Activated CD8-positive, alpha-beta T cell treated with anti-CD3 and anti-CD28 coated beads for 36 hours (primary cell): Measurements from ENCODE around the gene IFNK. TPM values are rescaled to one million over a fixed set of nuclear protein-coding genes. Genes with fewer than 3 reads are reported as not detected.
A peak's percentile ranks its signal among the peaks of the same experiment; 100 is the strongest.

Experiments used
- ATAC-seq: fragments of 200-7000 bp; cut with Tn5 transposase; one replicate; pipeline ENCODE4 v1.10.0; 2021; ENCODE audit warnings: mild to moderate bottlenecking, moderate library complexity
- CTCF ChIA-PET: fragments of 350-600 bp; sonication (Branson Sonifier 250); formaldehyde crosslinking; loops from one replicate; lab custom pipeline; 2021; ENCODE audit warnings: antibody characterized with exemption; lab: Charles Lee
- POLR2A ChIA-PET: fragments of 350-600 bp; sonication (Branson Sonifier 250); formaldehyde crosslinking; loops from one replicate; lab custom pipeline; 2021; ENCODE audit warnings: antibody characterized with exemption; lab: Charles Lee
- DNase-seq: peaks from one replicate; pipeline ENCODE4 v3.0.0-alpha.2; 2020
- H3K27ac Mint-ChIP-seq: one replicate; pipeline ENCODE4 v1.8.0; 2021; ENCODE audit warnings: mild to moderate bottlenecking, mixed read lengths
- H3K27me3 Mint-ChIP-seq: one replicate; pipeline ENCODE4 v1.8.0; 2021; ENCODE audit warnings: mixed read lengths
- H3K36me3 Mint-ChIP-seq: one replicate; pipeline ENCODE4 v1.8.0; 2021; ENCODE audit warnings: low read depth, mixed read lengths
- H3K4me1 Mint-ChIP-seq: one replicate; pipeline ENCODE4 v1.8.0; 2021; ENCODE audit warnings: low read depth, mixed read lengths
- H3K4me3 Mint-ChIP-seq: one replicate; pipeline ENCODE4 v1.8.0; 2021; ENCODE audit warnings: mild to moderate bottlenecking, moderate library complexity, mixed read lengths
- H3K9me3 Mint-ChIP-seq: one replicate; pipeline ENCODE4 v1.8.0; 2021; ENCODE audit warnings: mixed read lengths
- CTCF ChIP-seq: fragments of 200-600 bp; IDR thresholded peaks from one replicate; pipeline ENCODE4 v1.8.0; 2022; ENCODE audit warnings: antibody characterized with exemption, mild to moderate bottlenecking
- intact Hi-C: fragments of 100-400 bp; cut with micrococcal nuclease; formaldehyde crosslinking; loops from one replicate; pipeline ENCODE4 v1.10.0; 2022
- total RNA-seq, 2 experiments: library from RNA; stranded (reverse); gene quantifications; one replicate each; pipeline ENCODE4 v1.2.3, GENCODE V29; 2021

Gene IFNK
- total RNA-seq, 2 experiments from 2014 or later: not detected

DNA sequence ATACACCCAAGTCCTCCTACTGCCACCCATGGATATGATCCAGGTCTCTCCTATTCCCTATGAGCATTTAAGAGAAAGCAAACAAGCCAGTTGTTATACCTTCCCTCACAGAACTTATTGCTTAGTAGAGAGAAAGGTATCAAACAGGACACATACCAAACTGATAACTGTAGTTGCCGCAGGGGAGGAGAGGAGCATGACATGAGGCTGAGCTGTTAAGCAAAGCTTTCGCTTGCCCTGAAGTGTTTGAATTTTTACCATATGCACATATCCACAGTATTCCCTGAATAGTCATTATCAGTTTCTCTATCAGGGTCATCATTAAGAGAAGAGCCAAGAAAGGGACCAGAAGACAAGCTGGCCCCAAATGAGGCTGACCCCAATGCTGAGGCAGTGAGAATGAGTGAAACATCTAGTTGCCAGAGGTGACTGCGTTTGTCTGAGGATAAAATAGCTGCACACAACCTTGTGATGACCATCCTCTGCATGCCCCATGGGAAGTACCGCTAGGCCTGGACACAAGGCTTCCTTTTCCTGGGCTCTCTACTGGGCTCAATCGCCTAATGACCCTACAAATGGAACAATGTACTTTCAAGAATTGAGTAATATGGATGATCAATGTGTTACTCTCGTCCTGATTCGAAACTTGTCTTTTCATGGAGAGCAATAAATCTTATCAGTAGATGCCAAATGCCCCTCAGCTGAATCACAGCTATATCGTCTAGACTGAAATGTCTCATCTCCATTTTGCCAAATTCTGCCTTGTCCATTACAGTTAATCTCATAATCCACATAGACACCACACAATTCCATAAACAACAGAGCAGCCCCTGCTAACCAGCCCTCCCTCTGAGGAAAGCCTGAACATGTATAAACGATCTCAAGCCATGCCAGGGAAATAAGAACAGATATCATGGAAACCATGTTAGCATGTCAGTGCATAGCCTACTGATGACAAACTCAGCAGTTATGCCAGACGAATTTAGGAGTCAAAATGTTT, 4.3 kb upstream of the IFNK start:
- CTCF ChIA-PET: interaction anchor here (1.0 kb wide), 1 partner anchor 10 kb away, joined by 3 read pairs; no protein-coding TSS in a partner anchor
- no peak overlapping the region for H3K27ac Mint-ChIP-seq

DNA sequence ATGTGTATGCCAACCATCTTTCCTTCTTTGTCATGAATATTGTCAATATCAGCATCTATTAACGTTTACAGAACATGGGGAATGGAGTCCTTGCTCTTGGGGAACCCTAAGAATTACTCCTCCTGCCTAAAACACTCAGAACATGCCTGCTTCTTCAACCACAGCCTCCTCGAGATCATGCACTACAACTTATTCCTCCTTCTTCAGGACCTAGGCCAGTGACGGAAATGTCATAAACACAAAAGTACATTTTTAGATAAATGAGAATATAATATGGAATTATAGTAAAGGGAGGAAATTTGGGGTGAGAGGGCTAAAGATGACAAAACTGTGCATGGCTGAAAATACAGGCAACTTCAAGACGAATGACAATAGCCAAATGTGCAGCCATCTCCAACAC, 3.1 kb upstream of the IFNK start:
- ATAC-seq (no peak), DNase-seq (no peak)
- Mint-ChIP-seq H3K27me3 (no peaks in the 10 kb centered on the region), H3K27ac (no peak overlapping the region), H3K4me3 (no peak overlapping the region), H3K4me1 (no peaks in the 10 kb centered on the region), H3K36me3 (no peaks in the 10 kb centered on the region), H3K9me3 (no peaks in the 10 kb centered on the region)
- no peak for TF ChIP-seq CTCF
- POLR2A ChIA-PET: no interaction called here
- intact Hi-C loops: no loop called here
- CTCF ChIA-PET: interaction anchor here (1.1 kb wide), 1 partner anchor 9 kb away, joined by 3 read pairs; the partner anchor contains the start of gene MOB3B

More for the DNA sequence above, 4.3 kb upstream of the IFNK start:
- no peak overlapping the region for H3K4me3 Mint-ChIP-seq
- intact Hi-C loops: loop anchor here (10.0 kb wide), 1 partner anchor 55 kb away; the partner anchor contains the start of gene C9orf72
- no peaks in the 10 kb centered on the region for H3K9me3 Mint-ChIP-seq
- ATAC-seq: no peak
- no peak for DNase-seq
- POLR2A ChIA-PET: no interaction called here
- TF ChIP-seq CTCF: no peak
- no peaks in the 10 kb centered on the region for H3K36me3 Mint-ChIP-seq
- no peaks in the 10 kb centered on the region for H3K4me1 Mint-ChIP-seq
- no peaks in the 10 kb centered on the region for H3K27me3 Mint-ChIP-seq

- Mint-ChIP-seq H3K9me3 (no peaks in the 10 kb centered on the region), H3K27ac (no peak overlapping the region), H3K27me3 (peaks cover 12% of the 10 kb centered on the region), H3K36me3 (no peaks in the 10 kb centered on the region), H3K4me3 (no peak overlapping the region), H3K4me1 (peaks cover 3% of the 10 kb centered on the region)
- ATAC-seq (no peak), DNase-seq (no peak)
- intact Hi-C loops: no loop called here
- ChIA-PET POLR2A (no interaction called here), CTCF (no interaction called here)
- TF ChIP-seq CTCF: no peak
Measured at GRCh38 chr9:27523141-27523540, 949 bp upstream of the IFNK start.

- Mint-ChIP-seq H3K36me3 (no peaks in the 10 kb centered on the region), H3K4me1 (peaks cover 10% of the 10 kb centered on the region), H3K9me3 (no peaks in the 10 kb centered on the region), H3K4me3 (peak overlapping the region; percentile 82), H3K27ac (no peak overlapping the region), H3K27me3 (peaks cover 13% of the 10 kb centered on the region)
- DNase-seq (no peak), ATAC-seq (no peak)
- ChIA-PET POLR2A (no interaction called here), CTCF (interaction anchor here (0.9 to 1.9 kb wide), 4 partner anchors 14 to 194 kb away, joined by 3 to 8 read pairs (median 4); no protein-coding TSS in a partner anchor)
- TF ChIP-seq CTCF: no peak
- intact Hi-C loops: no loop called here
Measured at GRCh38 chr9:27527702-27528075, 3.6 kb downstream of the IFNK start.
